PC-9 (cell line): ENCODE data around the gene SNCA. TPM values are rescaled to one million over a fixed set of nuclear protein-coding genes. Genes with fewer than 3 reads are reported as not detected.

Experiments
- BruUV-seq: library from RNA; stranded (reverse); fragments of 400-500 nt; replicated peaks from 2 replicates; lab custom pipeline; 2021; lab: Mats Ljungman, UMichigan
- CTCF ChIA-PET: fragments of 300-600 bp; sonication (Branson Sonifier 250); formaldehyde crosslinking; loops from one replicate; lab custom pipeline; 2022; ENCODE audit warnings: antibody characterized with exemption; lab: Charles Lee
- POLR2A ChIA-PET: fragments of 300-600 bp; sonication (Branson Sonifier 250); formaldehyde crosslinking; loops from one replicate; lab custom pipeline; 2022; ENCODE audit warnings: antibody characterized with exemption; ENCODE audit not compliant: unreplicated experiment; lab: Charles Lee
- DNase-seq, 2 experiments: peaks; one replicate each; pipeline versions ENCODE4 v3.0.0 to v3.0.0-alpha.2; 2015 to 2022; ENCODE audit warnings: mixed read lengths in 1 of 2
- H2AFZ ChIP-seq: fragments of 200-600 bp; sonication (generic); 2 replicates; pipeline ENCODE4 v1.8.1; 2017; ENCODE audit warnings: antibody characterized with exemption
- H3F3A ChIP-seq: fragments of 200-600 bp; sonication (generic); 2 replicates; pipeline ENCODE4 v1.8.1; 2017; ENCODE audit warnings: antibody characterized with exemption, mild to moderate bottlenecking, low read depth; ENCODE audit not compliant: insufficient read depth
- H3K27ac ChIP-seq: fragments of 200-600 bp; sonication (generic); 2 replicates; pipeline ENCODE4 v1.6.1; 2016; ENCODE audit warnings: mixed run types
- H3K27me3 ChIP-seq: fragments of 200-600 bp; sonication (generic); 2 replicates; pipeline ENCODE4 v1.6.1; 2016; ENCODE audit warnings: low read depth, mixed run types; ENCODE audit not compliant: insufficient read depth
- H3K36me3 ChIP-seq: fragments of 200-600 bp; sonication (generic); 2 replicates; pipeline ENCODE4 v1.6.1; 2016; ENCODE audit warnings: low read depth, mixed run types
- H3K4me1 ChIP-seq: fragments of 200-600 bp; sonication (generic); replicated peaks from 2 replicates; pipeline ENCODE4 v1.6.1; 2016; ENCODE audit warnings: mixed run types; ENCODE audit not compliant: insufficient read depth
- H3K4me2 ChIP-seq: fragments of 200-600 bp; sonication (generic); 2 replicates; pipeline ENCODE4 v1.6.1; 2017; ENCODE audit warnings: mixed run types
- H3K4me3 ChIP-seq: fragments of 200-600 bp; sonication (generic); 2 replicates; pipeline ENCODE4 v1.6.1; 2016; ENCODE audit warnings: mixed run types
- H3K79me2 ChIP-seq: fragments of 200-600 bp; sonication (generic); 2 replicates; pipeline ENCODE4 v1.6.1; 2017; ENCODE audit warnings: low read depth, mixed run types
- H3K9me2 ChIP-seq: fragments of 200-600 bp; sonication (generic); 2 replicates; pipeline ENCODE4 v1.8.1; 2017; ENCODE audit warnings: mild to moderate bottlenecking; ENCODE audit not compliant: insufficient read depth
- H3K9me3 ChIP-seq: fragments of 200-600 bp; sonication (generic); 2 replicates; pipeline ENCODE4 v1.8.1; 2016; ENCODE audit warnings: low read depth; ENCODE audit not compliant: insufficient read depth
- H4K20me1 ChIP-seq: fragments of 200-600 bp; sonication (generic); 2 replicates; pipeline ENCODE4 v1.8.1; 2017; ENCODE audit not compliant: insufficient read depth
- CTCF ChIP-seq: fragments of 200-600 bp; sonication (generic); conservative IDR thresholded peaks from 2 replicates; pipeline ENCODE4 v1.6.1; 2017; ENCODE audit warnings: mixed run types, antibody characterized with exemption, mild to moderate bottlenecking, moderate library complexity
- EZH2 ChIP-seq: fragments of 200-600 bp; sonication (generic); IDR thresholded peaks from 2 replicates; pipeline ENCODE4 v1.8.0; 2017; ENCODE audit warnings: antibody characterized with exemption, low read depth
- intact Hi-C: fragments of 100-400 bp; cut with micrococcal nuclease; formaldehyde crosslinking; loops from one replicate; pipeline ENCODE4 v1.10.0; 2022; ENCODE audit not compliant: unreplicated experiment
- total RNA-seq: library from RNA; stranded (reverse); gene quantifications from 2 replicates; pipeline ENCODE4 v1.2.3, GENCODE V29; 2021

SNCA gene
- total RNA-seq, 1 experiment from 2014 or later = 4.8 TPM

- Histone ChIP-seq H3K4me1 (no peaks in the 10 kb centered on the region), H3F3A (no peaks in the 10 kb centered on the region), H4K20me1 (no peaks in the 10 kb centered on the region), H3K79me2 (no peaks in the 10 kb centered on the region), H3K4me3 (no peak overlapping the region), H3K9me3 (no peaks in the 10 kb centered on the region), H2AFZ (no peak overlapping the region), H3K4me2 (no peak overlapping the region), H3K27ac (no peak overlapping the region), H3K9me2 (no peaks in the 10 kb centered on the region), H3K36me3 (no peaks in the 10 kb centered on the region), H3K27me3 (no peaks in the 10 kb centered on the region)
- TF ChIP-seq CTCF (no peak), EZH2 (no peak)
- BruUV-seq = no TSS peak
- ChIA-PET CTCF (no interaction called here), POLR2A (no interaction called here)
- intact Hi-C loops = no loop called here
- DNase-seq = no peak
Measured at GRCh38 chr4:89835413-89835812, 1.5 kb downstream of the SNCA start.

- CTCF ChIA-PET = no interaction called here
- no peaks in the 10 kb centered on the region for H3K79me2 ChIP-seq
- intact Hi-C loops = no loop called here
- H3K36me3 ChIP-seq = no peaks in the 10 kb centered on the region
- no peak for DNase-seq
- POLR2A ChIA-PET = interaction anchor here (0.7 kb wide), 1 partner anchor 36 kb away, joined by 6 read pairs; no protein-coding TSS in a partner anchor
- H3K9me3 ChIP-seq = no peaks in the 10 kb centered on the region
- no peaks in the 10 kb centered on the region for H3F3A ChIP-seq
- no peak overlapping the region for H3K4me2 ChIP-seq
- H4K20me1 ChIP-seq = no peaks in the 10 kb centered on the region
- no peaks in the 10 kb centered on the region for H3K27me3 ChIP-seq
- TF ChIP-seq EZH2 = no peak
- TF ChIP-seq CTCF = no peak
- no peak overlapping the region for H2AFZ ChIP-seq
- no peaks in the 10 kb centered on the region for H3K4me1 ChIP-seq
- no peak overlapping the region for H3K27ac ChIP-seq
- H3K4me3 ChIP-seq = no peak overlapping the region
- no TSS peak for BruUV-seq
- H3K9me2 ChIP-seq = no peaks in the 10 kb centered on the region
Measured at GRCh38 chr4:89834486-89835209, 2.3 kb downstream of the SNCA start.

- Histone ChIP-seq H3K4me3 (no peak overlapping the region), H3K9me3 (no peaks in the 10 kb centered on the region), H3K36me3 (no peaks in the 10 kb centered on the region), H3K9me2 (no peaks in the 10 kb centered on the region), H3K27me3 (no peaks in the 10 kb centered on the region), H4K20me1 (no peaks in the 10 kb centered on the region), H2AFZ (no peak overlapping the region), H3K79me2 (no peaks in the 10 kb centered on the region), H3F3A (no peaks in the 10 kb centered on the region), H3K27ac (no peak overlapping the region), H3K4me1 (no peaks in the 10 kb centered on the region), H3K4me2 (no peak overlapping the region)
- intact Hi-C loops = no loop called here
- DNase-seq = no peak
- BruUV-seq = no TSS peak
- ChIA-PET CTCF (no interaction called here), POLR2A (no interaction called here)
- TF ChIP-seq CTCF = no peak
- TF ChIP-seq EZH2 = no peak
Measured at GRCh38 chr4:89829470-89830138, 7.4 kb downstream of the SNCA start.
